IMR-90 (cell line): ENCODE results near the gene PPAN. TPM values are rescaled to one million over a fixed set of nuclear protein-coding genes. Genes with fewer than 3 reads are reported as not detected.

Source experiments
- ATAC-seq: fragments of 200-7000 bp; cut with Tn5 transposase; 2 replicates; pipeline ENCODE4 v1.9.1; 2020; ENCODE audit warnings: low read depth, mild to moderate bottlenecking, moderate library complexity
- BruUV-seq: library from RNA; stranded (reverse); fragments of 400-500 nt; replicated peaks from 2 replicates; lab custom pipeline; 2021; lab: Mats Ljungman, UMichigan
- CTCF ChIA-PET: fragments of 300-600 bp; formaldehyde crosslinking; extraction: SDS; loops from one replicate; lab custom pipeline; 2021; ENCODE audit warnings: antibody characterized with exemption; lab: Yijun Ruan, JAX
- POLR2A ChIA-PET: fragments of 300-600 bp; sonication (Branson Sonifier 250); formaldehyde crosslinking; loops from one replicate; lab custom pipeline; 2022; ENCODE audit warnings: antibody characterized with exemption; ENCODE audit not compliant: unreplicated experiment; lab: Charles Lee
- DNase-seq: peaks from one replicate; pipeline ENCODE4 v3.0.0; 2013
- H2AFZ ChIP-seq: replicated peaks from 2 replicates; pipeline ENCODE3; 2013; ENCODE audit warnings: low read length, mild to moderate bottlenecking; ENCODE audit not compliant: poor library complexity
- H2AK5ac ChIP-seq: 2 replicates; pipeline ENCODE4 v1.6.1; 2013; ENCODE audit warnings: low read depth, low read length, inconsistent platforms
- H2AK9ac ChIP-seq: replicated peaks from 2 replicates; pipeline ENCODE3; 2013; ENCODE audit warnings: mild to moderate bottlenecking, low read depth, low read length, moderate library complexity; ENCODE audit not compliant: poor library complexity
- H2BK120ac ChIP-seq: 2 replicates; pipeline ENCODE4 v1.6.1; 2013; ENCODE audit warnings: low read depth, low read length, inconsistent platforms
- H2BK15ac ChIP-seq: 3 replicates; pipeline ENCODE4 v1.6.1; 2013; ENCODE audit warnings: low read depth, low read length, inconsistent platforms
- H2BK20ac ChIP-seq: 2 replicates; pipeline ENCODE4 v1.6.1; 2013; ENCODE audit warnings: low read depth, mild to moderate bottlenecking, inconsistent platforms, low read length, moderate library complexity
- H2BK5ac ChIP-seq: 2 replicates; pipeline ENCODE4 v1.6.1; 2013; ENCODE audit warnings: mild to moderate bottlenecking, low read depth, low read length, inconsistent platforms; ENCODE audit not compliant: poor library complexity, severe bottlenecking
- H3K14ac ChIP-seq: replicated peaks from 2 replicates; pipeline ENCODE4 v1.6.1; 2013; ENCODE audit warnings: low read depth, low read length, inconsistent platforms
- H3K18ac ChIP-seq: 2 replicates; pipeline ENCODE4 v1.6.1; 2013; ENCODE audit warnings: low read depth, low read length, control low read depth
- H3K23ac ChIP-seq: 2 replicates; pipeline ENCODE4 v1.6.1; 2013; ENCODE audit warnings: low read depth, low read length, inconsistent platforms
- H3K27ac ChIP-seq: 2 replicates; pipeline ENCODE4 v1.5.1; 2013; ENCODE audit warnings: mild to moderate bottlenecking, control low read depth, low read length; ENCODE audit not compliant: insufficient read depth
- H3K27me3 ChIP-seq: 2 replicates; pipeline ENCODE4 v1.6.1; 2013; ENCODE audit warnings: low read length; ENCODE audit not compliant: control insufficient read depth, insufficient read depth
- H3K36me3 ChIP-seq: 2 replicates; pipeline ENCODE4 v1.6.1; 2013; ENCODE audit warnings: low read length, mixed read lengths; ENCODE audit not compliant: control insufficient read depth, insufficient read depth
- H3K4ac ChIP-seq: 2 replicates; pipeline ENCODE4 v1.6.1; 2013; ENCODE audit warnings: low read depth, low read length, inconsistent platforms
- H3K4me1 ChIP-seq: 2 replicates; pipeline ENCODE4 v1.6.1; 2013; ENCODE audit warnings: low read length, mixed read lengths; ENCODE audit not compliant: control insufficient read depth, insufficient read depth
- H3K4me2 ChIP-seq: 2 replicates; pipeline ENCODE4 v1.6.1; 2013; ENCODE audit warnings: low read depth, mild to moderate bottlenecking, control low read depth, low read length, moderate library complexity
- H3K4me3 ChIP-seq: 2 replicates; pipeline ENCODE4 v1.5.1; 2013; ENCODE audit warnings: low read depth, mild to moderate bottlenecking, control low read depth, low read length, moderate library complexity; ENCODE audit not compliant: insufficient read depth
- H3K56ac ChIP-seq: 2 replicates; pipeline ENCODE4 v1.6.1; 2013; ENCODE audit warnings: low read length, inconsistent platforms; ENCODE audit not compliant: insufficient read depth; ENCODE audit errors: extremely low read depth
- H3K79me1 ChIP-seq, 2 experiments: 2 replicates each; pipeline ENCODE4 v1.6.1; 2013; ENCODE audit warnings: low read length in 2 of 2, inconsistent platforms in 1 of 2, low read depth in 1 of 2
- H3K9ac ChIP-seq: 2 replicates; pipeline ENCODE4 v1.6.1; 2013; ENCODE audit warnings: low read depth, low read length, control low read depth
- H3K9me1 ChIP-seq: 2 replicates; pipeline ENCODE4 v1.6.1; 2013; ENCODE audit warnings: low read length, inconsistent platforms; ENCODE audit not compliant: insufficient read depth
- H3K9me3 ChIP-seq: 2 replicates; pipeline ENCODE4 v1.6.1; 2013; ENCODE audit warnings: low read length; ENCODE audit not compliant: control insufficient read depth, insufficient read depth
- H4K20me1 ChIP-seq: 2 replicates; pipeline ENCODE4 v1.6.1; 2013; ENCODE audit warnings: low read length, inconsistent platforms; ENCODE audit not compliant: insufficient read depth
- H4K5ac ChIP-seq: 2 replicates; pipeline ENCODE4 v1.6.1; 2013; ENCODE audit warnings: mild to moderate bottlenecking, low read depth, low read length, control low read depth
- H4K8ac ChIP-seq, 2 experiments: 2 replicates each; pipeline ENCODE4 v1.6.1; 2013; ENCODE audit warnings: low read depth in 2 of 2, low read length in 2 of 2, control low read depth in 1 of 2, inconsistent platforms in 1 of 2
- H4K91ac ChIP-seq: 2 replicates; pipeline ENCODE4 v1.6.1; 2013; ENCODE audit warnings: low read depth, low read length, inconsistent platforms; ENCODE audit not compliant: insufficient read depth
- CEBPB ChIP-seq: IDR thresholded peaks from 2 replicates; pipeline ENCODE4 v1.6.1; 2012; ENCODE audit warnings: low read depth, low read length, improper control_type of control experiment
- MAFK ChIP-seq: IDR thresholded peaks from 2 replicates; pipeline ENCODE4 v1.6.1; 2012; ENCODE audit warnings: low read depth, low read length, improper control_type of control experiment
- MAZ ChIP-seq: IDR thresholded peaks from 2 replicates; pipeline ENCODE4 v1.6.1; 2012; ENCODE audit warnings: low read depth, mild to moderate bottlenecking, low read length, improper control_type of control experiment, moderate library complexity, borderline replicate concordance
- MXI1 ChIP-seq: IDR thresholded peaks from 2 replicates; pipeline ENCODE4 v1.6.1; 2012; ENCODE audit warnings: low read depth, mild to moderate bottlenecking, low read length, moderate library complexity, borderline replicate concordance
- SMC3 ChIP-seq: fragments of 150-350 bp; IDR thresholded peaks from 2 replicates; pipeline ENCODE4 v1.6.1; 2016; ENCODE audit warnings: low read depth, mild to moderate bottlenecking, antibody characterized with exemption, low read length, moderate library complexity
- WGBS, 2 experiments: methylation state at CpG; one replicate each; pipeline versions ENCODE4 v1.1.5 to v1.1.7; 2013; ENCODE audit warnings: missing lambda C conversion rate in 2 of 2; ENCODE audit not compliant: insufficient read length in 1 of 2; ENCODE audit errors: extremely low coverage in 2 of 2; 5-methylcytosine and 5-hydroxymethylcytosine counted together
- dilution Hi-C: fragments of 300-500 bp; cut with HindIII; formaldehyde crosslinking; loops from one replicate; pipeline ENCODE4 v1.14.3; 2018; ENCODE audit warnings: low sequenced_read_pairs; ENCODE audit not compliant: unreplicated experiment
- in situ Hi-C: fragments of 300-500 bp; cut with MboI; formaldehyde crosslinking; loops from 3 replicates; pipeline ENCODE4 v1.14.3; 2019; ENCODE audit warnings: low sequenced_read_pairs, inconsistent platforms, mixed read lengths
- intact Hi-C: fragments of 100-400 bp; cut with micrococcal nuclease; formaldehyde crosslinking; loops from 2 replicates; pipeline ENCODE4 v1.10.0; 2022
- polyA plus RNA-seq, 3 experiments: library from polyadenylated mRNA; depleted of rRNA; stranded (reverse); fragments of >200 nt; gene quantifications; 2 replicates each; pipeline ENCODE4 v1.2.3, GENCODE V29; 2012; ENCODE audit warnings: low replicate concordance in 1 of 3
- total RNA-seq: library from RNA; depleted of rRNA; stranded (reverse); fragments of >200 nt; gene quantifications from 2 replicates; pipeline ENCODE4 v1.2.3, GENCODE V29; 2012

PPAN gene
- total and polyA plus RNA-seq, 2 of the 4 experiments (the other 2 are of a cell fraction): 24.0 to 41.6 TPM

DNA sequence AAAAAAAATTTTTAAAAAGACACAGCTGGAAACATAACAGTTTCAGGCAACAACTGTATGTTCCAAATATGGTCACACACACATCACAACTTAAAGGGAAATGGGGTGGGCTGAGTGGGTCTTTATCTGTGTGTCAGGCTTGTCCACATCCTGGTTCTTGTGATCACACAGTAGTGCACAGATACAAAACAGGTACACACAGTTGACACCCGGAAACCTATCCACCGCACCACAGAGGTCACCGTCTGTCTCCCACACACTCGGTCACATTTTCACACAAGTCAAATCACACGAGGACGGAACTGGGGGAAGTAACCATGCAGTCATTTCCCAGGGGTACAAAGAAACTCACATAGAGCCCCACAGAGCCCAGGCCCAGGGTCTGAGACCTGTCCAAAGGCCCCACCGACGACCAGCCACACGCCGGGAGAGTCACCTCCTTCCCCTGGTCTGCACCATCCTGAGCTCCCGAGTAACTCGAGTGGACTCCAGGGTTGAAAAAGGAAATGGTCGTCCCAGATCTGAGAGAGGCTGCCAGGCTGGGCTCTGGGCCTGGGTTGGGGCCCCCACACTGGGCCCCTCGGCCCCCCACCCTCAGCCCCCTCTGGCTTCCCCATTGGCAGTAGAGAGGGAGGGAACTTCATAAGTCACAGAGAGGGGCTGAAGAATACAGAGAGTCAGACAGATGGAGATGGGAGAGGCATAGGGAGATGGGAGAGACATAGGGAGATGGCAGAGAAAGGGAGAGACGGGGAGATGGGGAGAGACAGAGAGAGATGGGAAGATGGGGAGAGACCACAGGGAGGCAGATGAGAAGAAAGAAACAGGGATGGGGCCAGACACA lies 1.3 kb upstream of the PPAN start:
- in situ Hi-C loops: no loop called here
- ChIA-PET CTCF (interaction anchor here (0.7 to 0.8 kb wide), 2 partner anchors 115 to 311 kb away, joined by 3 to 4 read pairs; no protein-coding TSS in a partner anchor), POLR2A (no interaction called here)

More for the DNA sequence above, 1.3 kb upstream of the PPAN start:
- H3K36me3 ChIP-seq: peaks cover 18% of the 10 kb centered on the region
- no peak overlapping the region for H3K56ac ChIP-seq
- H2BK5ac ChIP-seq: no peak overlapping the region
- H2BK15ac ChIP-seq: no peak overlapping the region
- no peak overlapping the region for H3K18ac ChIP-seq
- no peak overlapping the region for H3K23ac ChIP-seq
- BruUV-seq: no TSS peak
- H2AK5ac ChIP-seq: no peak overlapping the region
- dilution Hi-C loops: no loop called here
- TF ChIP-seq MXI1 (no peak), MAFK (no peak), MAZ (no peak), CEBPB (no peak), SMC3 (no peak)
- H4K5ac ChIP-seq: no peak overlapping the region
- H3K14ac ChIP-seq: no peak overlapping the region
- no peak overlapping the region for H2BK120ac ChIP-seq
- H3K4me1 ChIP-seq: peaks cover 4% of the 10 kb centered on the region
- H2AK9ac ChIP-seq: no peak overlapping the region
- H3K9me3 ChIP-seq: no peaks in the 10 kb centered on the region
- intact Hi-C loops: loop anchor here (5.0 kb wide), 1 partner anchor 147 kb away; the partner anchor contains the start of gene MRPL4
- H3K27ac ChIP-seq: no peak overlapping the region
- no peak overlapping the region for H3K4me2 ChIP-seq
- H3K4me3 ChIP-seq: no peak overlapping the region
- no peaks in the 10 kb centered on the region for H3K27me3 ChIP-seq
- H2AFZ ChIP-seq: peak overlapping the region; percentile 61
- no peak overlapping the region for H3K4ac ChIP-seq
- DNase-seq (no peak), ATAC-seq (no peak)
- no peak overlapping the region for H4K91ac ChIP-seq
- no peak overlapping the region for H3K9ac ChIP-seq
- 0 out of 2 replicates have a peak, but pooled peaks cover 5% of the 10 kb centered on the region for H4K20me1 ChIP-seq
- H4K8ac ChIP-seq: peak overlapping the region in 1 of 2 experiments; percentile 37; a peak in 2 of 4 replicates
- peaks cover 16 to 30% of the 10 kb centered on the region in 2 experiments for H3K79me1 ChIP-seq
- no peak overlapping the region for H2BK20ac ChIP-seq
- 68% methylated on average over 7 of the region's 15 CpGs; no CpG with 5 or more reads in 1 of the 2 experiments for WGBS, 2 experiments
- H3K9me1 ChIP-seq: no peaks in the 10 kb centered on the region
